Tibial artery (tissue), 4 donors: ENCODE measurements around the gene SEC31A.
"Not testable (repeated sequence)": the region's sequence is repeated elsewhere in the genome, so short reads cannot be mapped to it uniquely, and the experiment has no call there.

ENCODE experiments used
- DNase-seq, 2 donors: peaks; one replicate each; pipeline ENCODE4 v3.0.0-alpha.2; 2019
- H3K27ac ChIP-seq, 2 donors: fragments of 200-600 bp; sonication (generic) in 1 of 2; 1 replicate in 1 of 2; 2 replicates in 1 of 2; pipeline ENCODE4 v1.5.1; 2018 to 2019; ENCODE audit warnings: mild to moderate bottlenecking in 1 of 2
- H3K27me3 ChIP-seq, 2 donors: fragments of 200-600 bp; sonication (generic) in 1 of 2; one replicate each; pipeline versions ENCODE4 v1.5.1 to v1.6.0; 2016 to 2019
- H3K36me3 ChIP-seq, 3 donors: fragments of 200-600 bp; sonication (generic) in 2 of 3; one replicate each; pipeline ENCODE4 v1.5.1; 2016 to 2019; ENCODE audit warnings: mild to moderate bottlenecking in 2 of 3
- H3K4me1 ChIP-seq, 4 donors: fragments of 200-600 bp; sonication (generic) in 2 of 4; 1 replicate in 3 of 4; 2 replicates in 1 of 4; pipeline ENCODE4 v1.5.1; 2016 to 2019
- H3K4me3 ChIP-seq, 2 donors: fragments of 200-600 bp; sonication (generic) in 1 of 2; 1 replicate in 1 of 2; 2 replicates in 1 of 2; pipeline ENCODE4 v1.5.1; 2018 to 2019; ENCODE audit warnings: mild to moderate bottlenecking in 2 of 2
- H3K9me3 ChIP-seq, 3 donors: fragments of 200-600 bp; sonication (generic) in 1 of 3; one replicate each; pipeline ENCODE4 v1.5.1; 2016 to 2019
- CTCF ChIP-seq, 2 experiments: fragments of 200-600 bp in 1 of 2; fragments of 450-650 bp in 1 of 2; IDR thresholded peaks; one replicate each; pipeline ENCODE4 v1.5.1; 2017 to 2019; ENCODE audit warnings: antibody characterized with exemption in 2 of 2, mild to moderate bottlenecking in 1 of 2, moderate library complexity in 1 of 2
- intact Hi-C: fragments of 100-400 bp; cut with DNase I; formaldehyde crosslinking; loops from one replicate; pipeline ENCODE4 v1.15.0; 2023; ENCODE audit warnings: low total_unique reads

Gene SEC31A

GRCh38 chr4:82868572-82868971 lies 22.4 kb downstream of the SEC31A start:
- DNase-seq: no peak
- TF ChIP-seq CTCF (IDR thresholded peaks at IDR 0.05): no peak
- H3K9me3 ChIP-seq: no peaks in the 10 kb centered on the region
- peaks cover 0 to 13% (median 3%) of the 10 kb centered on the region in 4 donors for H3K4me1 ChIP-seq
- H3K27ac ChIP-seq: no peak overlapping the region
- peaks cover 82 to 99% (median 88%) of the 10 kb centered on the region in 3 donors for H3K36me3 ChIP-seq
- no peak overlapping the region for H3K4me3 ChIP-seq
- H3K27me3 ChIP-seq: no peaks in the 10 kb centered on the region
- intact Hi-C loops: no loop called here

GRCh38 chr4:82866706-82867385 lies 24.1 kb downstream of the SEC31A start:
- Histone ChIP-seq H3K4me3 (no peak overlapping the region), H3K27ac (peak overlapping the region; percentile 30 to 50), H3K27me3 (no peaks in the 10 kb centered on the region), H3K9me3 (no peaks in the 10 kb centered on the region), H3K36me3 (peaks cover 86 to 98% (median 89%) of the 10 kb centered on the region in 3 donors), H3K4me1 (peaks cover 0 to 13% (median 3%) of the 10 kb centered on the region in 4 donors)
- no peak for DNase-seq
- intact Hi-C loops: no loop called here
- no peak for TF ChIP-seq CTCF (IDR thresholded peaks at IDR 0.05)

- peak overlapping the region; percentile 50 to 51 for H3K27ac ChIP-seq
Measured at GRCh38 chr4:82866033-82866432, 24.9 kb downstream of the SEC31A start.

GRCh38 chr4:82865592-82865991 lies 25.4 kb downstream of the SEC31A start:
- no peaks in the 10 kb centered on the region for H3K27me3 ChIP-seq
- peaks cover 78 to 89% (median 81%) of the 10 kb centered on the region in 3 donors for H3K36me3 ChIP-seq
- TF ChIP-seq CTCF (IDR thresholded peaks at IDR 0.05): no peak
- peak overlapping the region; percentile 50 to 51 for H3K27ac ChIP-seq
- H3K4me3 ChIP-seq: no peak overlapping the region
- no peaks in the 10 kb centered on the region for H3K9me3 ChIP-seq
- peaks cover 0 to 13% (median 3%) of the 10 kb centered on the region in 4 donors for H3K4me1 ChIP-seq
- intact Hi-C loops: no loop called here
- no peak for DNase-seq

More at GRCh38 chr4:82866033-82866432, 24.9 kb downstream of the SEC31A start:
- DNase-seq, H3K9me3 ChIP-seq, H3K4me3 ChIP-seq, intact Hi-C loops, H3K27me3 ChIP-seq: not testable (repeated sequence)
- Histone ChIP-seq H3K36me3 (peaks cover 81 to 92% (median 84%) of the 10 kb centered on the region in 3 donors), H3K4me1 (peaks cover 0 to 13% (median 3%) of the 10 kb centered on the region in 4 donors)

- intact Hi-C loops: no loop called here
- Histone ChIP-seq H3K27ac (peak overlapping the region in 1 of 2 donors; percentile 2), H3K9me3 (no peaks in the 10 kb centered on the region), H3K4me3 (no peak overlapping the region), H3K27me3 (no peaks in the 10 kb centered on the region), H3K36me3 (peaks cover 70 to 78% (median 77%) of the 10 kb centered on the region in 3 donors), H3K4me1 (peaks cover 0 to 13% (median 3%) of the 10 kb centered on the region in 4 donors)
- no peak for TF ChIP-seq CTCF (IDR thresholded peaks at IDR 0.05)
- no peak for DNase-seq
Measured at GRCh38 chr4:82864336-82864979, 26.5 kb downstream of the SEC31A start.

GRCh38 chr4:82861529-82861928 lies 29.4 kb downstream of the SEC31A start:
- no peak for TF ChIP-seq CTCF (IDR thresholded peaks at IDR 0.05)
- Histone ChIP-seq H3K27me3 (no peaks in the 10 kb centered on the region), H3K27ac (peak overlapping the region in 1 of 2 donors; percentile 3), H3K36me3 (peaks cover 63 to 65% (median 64%) of the 10 kb centered on the region in 3 donors), H3K4me1 (peaks cover 0 to 13% (median 3%) of the 10 kb centered on the region in 4 donors), H3K9me3 (no peaks in the 10 kb centered on the region), H3K4me3 (no peak overlapping the region)
- intact Hi-C loops: no loop called here
- no peak for DNase-seq

- H3K27me3 ChIP-seq, DNase-seq, intact Hi-C loops, H3K4me3 ChIP-seq, H3K4me1 ChIP-seq, H3K27ac ChIP-seq, H3K9me3 ChIP-seq: not testable (repeated sequence)
- peaks cover 57 to 69% (median 63%) of the 10 kb centered on the region in 3 donors for H3K36me3 ChIP-seq
Measured at GRCh38 chr4:82860487-82860886, 30.5 kb downstream of the SEC31A start.
